IMR-90 (cell line): ENCODE data around the gene KCNQ1. TPM values are rescaled to one million over a fixed set of nuclear protein-coding genes. Genes with fewer than 3 reads are reported as not detected.

Experiments
- ATAC-seq: fragments of 200-7000 bp; cut with Tn5 transposase; 2 replicates; pipeline ENCODE4 v1.9.1; 2020; ENCODE audit warnings: low read depth, mild to moderate bottlenecking, moderate library complexity
- BruUV-seq: library from RNA; stranded (reverse); fragments of 400-500 nt; replicated peaks from 2 replicates; lab custom pipeline; 2021; lab: Mats Ljungman, UMichigan
- CTCF ChIA-PET: fragments of 300-600 bp; formaldehyde crosslinking; extraction: SDS; loops from one replicate; lab custom pipeline; 2021; ENCODE audit warnings: antibody characterized with exemption; lab: Yijun Ruan, JAX
- POLR2A ChIA-PET: fragments of 300-600 bp; sonication (Branson Sonifier 250); formaldehyde crosslinking; loops from one replicate; lab custom pipeline; 2022; ENCODE audit warnings: antibody characterized with exemption; ENCODE audit not compliant: unreplicated experiment; lab: Charles Lee
- DNase-seq: peaks from one replicate; pipeline ENCODE4 v3.0.0; 2013
- H2AFZ ChIP-seq: replicated peaks from 2 replicates; pipeline ENCODE3; 2013; ENCODE audit warnings: low read length, mild to moderate bottlenecking; ENCODE audit not compliant: poor library complexity
- H2AK5ac ChIP-seq: 2 replicates; pipeline ENCODE4 v1.6.1; 2013; ENCODE audit warnings: low read depth, low read length, inconsistent platforms
- H2AK9ac ChIP-seq: replicated peaks from 2 replicates; pipeline ENCODE3; 2013; ENCODE audit warnings: mild to moderate bottlenecking, low read depth, low read length, moderate library complexity; ENCODE audit not compliant: poor library complexity
- H2BK120ac ChIP-seq: 2 replicates; pipeline ENCODE4 v1.6.1; 2013; ENCODE audit warnings: low read depth, low read length, inconsistent platforms
- H2BK15ac ChIP-seq: 3 replicates; pipeline ENCODE4 v1.6.1; 2013; ENCODE audit warnings: low read depth, low read length, inconsistent platforms
- H2BK20ac ChIP-seq: 2 replicates; pipeline ENCODE4 v1.6.1; 2013; ENCODE audit warnings: low read depth, mild to moderate bottlenecking, inconsistent platforms, low read length, moderate library complexity
- H2BK5ac ChIP-seq: 2 replicates; pipeline ENCODE4 v1.6.1; 2013; ENCODE audit warnings: mild to moderate bottlenecking, low read depth, low read length, inconsistent platforms; ENCODE audit not compliant: poor library complexity, severe bottlenecking
- H3K14ac ChIP-seq: replicated peaks from 2 replicates; pipeline ENCODE4 v1.6.1; 2013; ENCODE audit warnings: low read depth, low read length, inconsistent platforms
- H3K18ac ChIP-seq: 2 replicates; pipeline ENCODE4 v1.6.1; 2013; ENCODE audit warnings: low read depth, low read length, control low read depth
- H3K23ac ChIP-seq: 2 replicates; pipeline ENCODE4 v1.6.1; 2013; ENCODE audit warnings: low read depth, low read length, inconsistent platforms
- H3K27ac ChIP-seq: 2 replicates; pipeline ENCODE4 v1.5.1; 2013; ENCODE audit warnings: mild to moderate bottlenecking, control low read depth, low read length; ENCODE audit not compliant: insufficient read depth
- H3K27me3 ChIP-seq: 2 replicates; pipeline ENCODE4 v1.6.1; 2013; ENCODE audit warnings: low read length; ENCODE audit not compliant: control insufficient read depth, insufficient read depth
- H3K36me3 ChIP-seq: 2 replicates; pipeline ENCODE4 v1.6.1; 2013; ENCODE audit warnings: low read length, mixed read lengths; ENCODE audit not compliant: control insufficient read depth, insufficient read depth
- H3K4ac ChIP-seq: 2 replicates; pipeline ENCODE4 v1.6.1; 2013; ENCODE audit warnings: low read depth, low read length, inconsistent platforms
- H3K4me1 ChIP-seq: 2 replicates; pipeline ENCODE4 v1.6.1; 2013; ENCODE audit warnings: low read length, mixed read lengths; ENCODE audit not compliant: control insufficient read depth, insufficient read depth
- H3K4me2 ChIP-seq: 2 replicates; pipeline ENCODE4 v1.6.1; 2013; ENCODE audit warnings: low read depth, mild to moderate bottlenecking, control low read depth, low read length, moderate library complexity
- H3K4me3 ChIP-seq: 2 replicates; pipeline ENCODE4 v1.5.1; 2013; ENCODE audit warnings: low read depth, mild to moderate bottlenecking, control low read depth, low read length, moderate library complexity; ENCODE audit not compliant: insufficient read depth
- H3K56ac ChIP-seq: 2 replicates; pipeline ENCODE4 v1.6.1; 2013; ENCODE audit warnings: low read length, inconsistent platforms; ENCODE audit not compliant: insufficient read depth; ENCODE audit errors: extremely low read depth
- H3K79me1 ChIP-seq, 2 experiments: 2 replicates each; pipeline ENCODE4 v1.6.1; 2013; ENCODE audit warnings: low read length in 2 of 2, inconsistent platforms in 1 of 2, low read depth in 1 of 2
- H3K9ac ChIP-seq: 2 replicates; pipeline ENCODE4 v1.6.1; 2013; ENCODE audit warnings: low read depth, low read length, control low read depth
- H3K9me1 ChIP-seq: 2 replicates; pipeline ENCODE4 v1.6.1; 2013; ENCODE audit warnings: low read length, inconsistent platforms; ENCODE audit not compliant: insufficient read depth
- H3K9me3 ChIP-seq: 2 replicates; pipeline ENCODE4 v1.6.1; 2013; ENCODE audit warnings: low read length; ENCODE audit not compliant: control insufficient read depth, insufficient read depth
- H4K20me1 ChIP-seq: 2 replicates; pipeline ENCODE4 v1.6.1; 2013; ENCODE audit warnings: low read length, inconsistent platforms; ENCODE audit not compliant: insufficient read depth
- H4K5ac ChIP-seq: 2 replicates; pipeline ENCODE4 v1.6.1; 2013; ENCODE audit warnings: mild to moderate bottlenecking, low read depth, low read length, control low read depth
- H4K8ac ChIP-seq, 2 experiments: 2 replicates each; pipeline ENCODE4 v1.6.1; 2013; ENCODE audit warnings: low read depth in 2 of 2, low read length in 2 of 2, control low read depth in 1 of 2, inconsistent platforms in 1 of 2
- H4K91ac ChIP-seq: 2 replicates; pipeline ENCODE4 v1.6.1; 2013; ENCODE audit warnings: low read depth, low read length, inconsistent platforms; ENCODE audit not compliant: insufficient read depth
- BHLHE40 ChIP-seq: fragments of 150-350 bp; IDR thresholded peaks from 2 replicates; pipeline ENCODE4 v1.6.1; 2016; ENCODE audit warnings: mild to moderate bottlenecking, low read depth, low read length
- CHD1 ChIP-seq: IDR thresholded peaks from 2 replicates; pipeline ENCODE4 v1.6.1; 2012; ENCODE audit warnings: low read depth, low read length, improper control_type of control experiment
- FOS ChIP-seq: fragments of 150-350 bp; IDR thresholded peaks from 2 replicates; pipeline ENCODE4 v1.6.1; 2016; ENCODE audit warnings: low read depth, low read length
- MAFK ChIP-seq: IDR thresholded peaks from 2 replicates; pipeline ENCODE4 v1.6.1; 2012; ENCODE audit warnings: low read depth, low read length, improper control_type of control experiment
- MXI1 ChIP-seq: IDR thresholded peaks from 2 replicates; pipeline ENCODE4 v1.6.1; 2012; ENCODE audit warnings: low read depth, mild to moderate bottlenecking, low read length, moderate library complexity, borderline replicate concordance
- NFE2L2 ChIP-seq: fragments of 150-350 bp; IDR thresholded peaks from 2 replicates; pipeline ENCODE4 v1.6.1; 2016; ENCODE audit warnings: low read depth, mild to moderate bottlenecking, low read length
- RCOR1 ChIP-seq: IDR thresholded peaks from 2 replicates; pipeline ENCODE4 v1.6.1; 2012; ENCODE audit warnings: mild to moderate bottlenecking, low read length, improper control_type of control experiment; ENCODE audit not compliant: insufficient replicate concordance
- WGBS, 2 experiments: methylation state at CpG; one replicate each; pipeline versions ENCODE4 v1.1.5 to v1.1.7; 2013; ENCODE audit warnings: missing lambda C conversion rate in 2 of 2; ENCODE audit not compliant: insufficient read length in 1 of 2; ENCODE audit errors: extremely low coverage in 2 of 2; 5-methylcytosine and 5-hydroxymethylcytosine counted together
- dilution Hi-C: fragments of 300-500 bp; cut with HindIII; formaldehyde crosslinking; loops from one replicate; pipeline ENCODE4 v1.14.3; 2018; ENCODE audit warnings: low sequenced_read_pairs; ENCODE audit not compliant: unreplicated experiment
- in situ Hi-C: fragments of 300-500 bp; cut with MboI; formaldehyde crosslinking; loops from 3 replicates; pipeline ENCODE4 v1.14.3; 2019; ENCODE audit warnings: low sequenced_read_pairs, inconsistent platforms, mixed read lengths
- intact Hi-C: fragments of 100-400 bp; cut with micrococcal nuclease; formaldehyde crosslinking; loops from 2 replicates; pipeline ENCODE4 v1.10.0; 2022
- polyA plus RNA-seq, 3 experiments: library from polyadenylated mRNA; depleted of rRNA; stranded (reverse); fragments of >200 nt; gene quantifications; 2 replicates each; pipeline ENCODE4 v1.2.3, GENCODE V29; 2012; ENCODE audit warnings: low replicate concordance in 1 of 3
- total RNA-seq: library from RNA; depleted of rRNA; stranded (reverse); fragments of >200 nt; gene quantifications from 2 replicates; pipeline ENCODE4 v1.2.3, GENCODE V29; 2012
- TF ChIP-seq, protein P1 (sequence below): fragments of 150-350 bp; IDR thresholded peaks from 2 replicates; pipeline ENCODE4 v1.6.1; 2017; ENCODE audit warnings: mild to moderate bottlenecking, antibody characterized with exemption, low read length, low read depth
- TF ChIP-seq, protein P2 (sequence below): fragments of 150-350 bp; IDR thresholded peaks from 2 replicates; pipeline ENCODE4 v1.6.1; 2016; ENCODE audit warnings: low read depth, mild to moderate bottlenecking, low read length, moderate library complexity, borderline replicate concordance

The KCNQ1 gene
- total and polyA plus RNA-seq, 2 of the 4 experiments (the other 2 are of a cell fraction) = 0.07 TPM; not detected in 1

DNA sequence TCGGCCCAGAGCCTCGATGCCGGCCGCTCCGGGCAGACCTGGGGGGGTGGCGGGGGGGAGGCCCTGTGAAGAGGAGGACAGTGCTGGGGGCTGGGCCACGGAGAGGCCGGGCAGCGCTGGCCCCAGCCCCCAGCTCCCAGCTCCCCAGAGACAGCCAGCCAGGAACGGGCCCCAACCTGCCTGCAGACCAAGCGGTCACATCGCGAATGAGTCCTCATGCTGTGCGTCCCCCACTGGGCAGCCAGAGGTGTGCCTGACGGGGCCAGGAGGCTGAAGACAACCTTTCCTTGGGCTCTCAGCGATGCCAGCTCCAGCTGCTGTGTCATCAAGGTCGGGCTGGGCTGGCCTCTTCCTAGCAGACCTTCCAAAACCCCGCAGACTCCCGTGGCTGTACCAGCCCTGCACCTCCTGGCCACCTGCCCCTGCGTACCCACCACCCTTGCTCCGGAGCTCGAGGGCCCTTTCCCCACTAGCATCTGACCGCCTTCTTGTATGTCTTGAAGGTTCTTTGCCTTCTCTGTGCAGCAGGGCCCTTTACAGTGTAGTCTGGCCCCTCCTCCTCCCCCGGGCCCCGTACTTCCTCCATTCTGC lies 352.4 kb downstream of the KCNQ1 start:
- H2BK120ac ChIP-seq = no peak overlapping the region
- peaks cover 34% of the 10 kb centered on the region for H3K27me3 ChIP-seq
- no peak overlapping the region for H2BK15ac ChIP-seq
- no peaks in the 10 kb centered on the region for H3K79me1 ChIP-seq
- no peak overlapping the region for H4K8ac ChIP-seq
- 80% methylated on average over 10 of the region's 25 CpGs; no CpG with 5 or more reads in 1 of the 2 experiments for WGBS, 2 experiments
- H3K4me1 ChIP-seq = no peaks in the 10 kb centered on the region
- no peak overlapping the region for H3K14ac ChIP-seq
- no peak overlapping the region for H2BK5ac ChIP-seq
- no peak overlapping the region for H3K56ac ChIP-seq
- ChIA-PET POLR2A (no interaction called here), CTCF (no interaction called here)
- no peak overlapping the region for H3K18ac ChIP-seq
- H2AK5ac ChIP-seq = no peak overlapping the region
- H3K4me2 ChIP-seq = no peak overlapping the region
- no peak overlapping the region for H3K27ac ChIP-seq
- H3K9me3 ChIP-seq = peaks cover 9% of the 10 kb centered on the region
- H4K5ac ChIP-seq = no peak overlapping the region
- peaks cover 3% of the 10 kb centered on the region; the same call in 1 of the 2 replicates for H3K9me1 ChIP-seq
- BruUV-seq = no TSS peak
- no peak overlapping the region for H4K91ac ChIP-seq
- no peak overlapping the region for H3K9ac ChIP-seq
- no peak overlapping the region for H2AFZ ChIP-seq
- no peak overlapping the region for H2BK20ac ChIP-seq
- ATAC-seq = no peak
- H2AK9ac ChIP-seq = no peak overlapping the region
- intact Hi-C loops = no loop called here
- dilution Hi-C loops = no loop called here
- H4K20me1 ChIP-seq = no peaks in the 10 kb centered on the region; the same call in 1 of the 2 replicates
- in situ Hi-C loops = no loop called here
- H3K4ac ChIP-seq = no peak overlapping the region
- TF ChIP-seq BHLHE40 (no peak), RCOR1 (no peak), CHD1 (no peak), MXI1 (no peak), MAFK (no peak), FOS (no peak), NFE2L2 (no peak)
- TF ChIP-seq, protein P1, sequence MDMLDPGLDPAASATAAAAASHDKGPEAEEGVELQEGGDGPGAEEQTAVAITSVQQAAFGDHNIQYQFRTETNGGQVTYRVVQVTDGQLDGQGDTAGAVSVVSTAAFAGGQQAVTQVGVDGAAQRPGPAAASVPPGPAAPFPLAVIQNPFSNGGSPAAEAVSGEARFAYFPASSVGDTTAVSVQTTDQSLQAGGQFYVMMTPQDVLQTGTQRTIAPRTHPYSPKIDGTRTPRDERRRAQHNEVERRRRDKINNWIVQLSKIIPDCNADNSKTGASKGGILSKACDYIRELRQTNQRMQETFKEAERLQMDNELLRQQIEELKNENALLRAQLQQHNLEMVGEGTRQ = no peak
- TF ChIP-seq, protein P2, sequence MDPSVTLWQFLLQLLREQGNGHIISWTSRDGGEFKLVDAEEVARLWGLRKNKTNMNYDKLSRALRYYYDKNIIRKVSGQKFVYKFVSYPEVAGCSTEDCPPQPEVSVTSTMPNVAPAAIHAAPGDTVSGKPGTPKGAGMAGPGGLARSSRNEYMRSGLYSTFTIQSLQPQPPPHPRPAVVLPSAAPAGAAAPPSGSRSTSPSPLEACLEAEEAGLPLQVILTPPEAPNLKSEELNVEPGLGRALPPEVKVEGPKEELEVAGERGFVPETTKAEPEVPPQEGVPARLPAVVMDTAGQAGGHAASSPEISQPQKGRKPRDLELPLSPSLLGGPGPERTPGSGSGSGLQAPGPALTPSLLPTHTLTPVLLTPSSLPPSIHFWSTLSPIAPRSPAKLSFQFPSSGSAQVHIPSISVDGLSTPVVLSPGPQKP = no peak
- DNase-seq = no peak
- H3K23ac ChIP-seq = no peak overlapping the region
- no peak overlapping the region for H3K4me3 ChIP-seq
- no peaks in the 10 kb centered on the region for H3K36me3 ChIP-seq
